Right atrium auricular region (tissue), 2 donors: Measurements from ENCODE around the gene ANKRD13D. TPM values are rescaled to one million over a fixed set of nuclear protein-coding genes. Genes with fewer than 3 reads are reported as not detected.
"Not testable (repeated sequence)": the region's sequence is repeated elsewhere in the genome, so short reads cannot be mapped to it uniquely, and the experiment has no call there.

Experiments
- DNase-seq: peaks from one replicate; pipeline ENCODE4 v3.0.0-alpha.2; 2019; ENCODE audit warnings: low spot score
- H3K27ac ChIP-seq, 2 donors: fragments of 200-600 bp; sonication (generic); 1 replicate in 1 of 2; 2 replicates in 1 of 2; pipeline ENCODE4 v1.5.1; 2016 to 2019
- H3K27me3 ChIP-seq, 2 donors: fragments of 200-600 bp; sonication (generic); one replicate each; pipeline versions ENCODE4 v1.5.1 to v1.6.0; 2017 to 2019
- H3K36me3 ChIP-seq: fragments of 200-600 bp; sonication (generic); one replicate; pipeline ENCODE4 v1.5.1; 2016
- H3K4me1 ChIP-seq, 2 donors: fragments of 200-600 bp; sonication (generic); one replicate each; pipeline versions ENCODE4 v1.5.1 to v1.6.0; 2017 to 2019
- H3K4me3 ChIP-seq, 2 donors: fragments of 200-600 bp; sonication (generic); 1 replicate in 1 of 2; 2 replicates in 1 of 2; pipeline ENCODE4 v1.5.1; 2017 to 2019; ENCODE audit warnings: mild to moderate bottlenecking in 1 of 2, moderate library complexity in 1 of 2
- H3K9me3 ChIP-seq, 2 donors: fragments of 200-600 bp; sonication (generic); one replicate each; pipeline ENCODE4 v1.5.1; 2019
- total RNA-seq, 2 donors: library from RNA; depleted of rRNA; stranded (reverse); fragments of >200 nt; gene quantifications; one replicate each; pipeline ENCODE4 v1.1.0, GENCODE V29; 2016
- TF ChIP-seq, protein P1 (sequence below), 2 donors: fragments of 200-600 bp; sonication (generic); IDR thresholded peaks; one replicate each; pipeline ENCODE4 v1.5.1; 2019; ENCODE audit warnings: antibody characterized with exemption in 2 of 2

Gene ANKRD13D
- total RNA-seq, 2 donors from 2014 or later, result 14.1 to 14.9 TPM

DNA sequence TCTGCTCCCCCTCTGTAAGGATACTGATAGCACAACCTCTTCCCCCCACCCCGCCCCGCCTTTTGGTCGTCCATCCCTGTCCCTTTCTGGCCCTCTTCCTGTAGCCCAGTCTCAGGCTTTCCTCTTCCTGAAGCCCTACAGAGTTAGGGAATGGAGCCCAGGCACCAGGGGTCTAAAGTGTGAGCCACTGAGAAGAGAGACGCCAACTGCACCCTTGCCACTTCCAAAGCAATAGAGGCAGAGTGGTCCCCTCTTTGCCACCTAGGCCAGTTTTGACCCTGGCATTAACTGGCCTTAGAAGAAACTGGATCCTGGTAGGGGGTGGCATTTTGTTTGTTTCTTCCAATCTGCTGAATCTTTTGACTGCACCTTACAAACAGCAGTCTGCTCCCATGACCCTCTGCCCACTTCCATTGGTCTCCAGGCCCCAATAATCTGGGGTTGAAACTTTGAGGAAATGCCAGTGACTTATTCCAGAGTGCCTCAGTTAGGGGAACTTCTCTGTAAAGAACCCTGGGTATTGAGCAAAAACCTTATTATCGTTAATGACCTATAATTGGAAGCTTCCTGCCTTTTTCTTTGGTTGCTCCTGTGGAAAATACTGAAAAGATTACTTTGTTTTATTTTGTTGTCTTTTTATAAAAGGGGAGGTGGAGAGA is 32.5 kb upstream of the ANKRD13D start:
- no peak overlapping the region for H3K4me3 ChIP-seq
- TF ChIP-seq, protein P1, sequence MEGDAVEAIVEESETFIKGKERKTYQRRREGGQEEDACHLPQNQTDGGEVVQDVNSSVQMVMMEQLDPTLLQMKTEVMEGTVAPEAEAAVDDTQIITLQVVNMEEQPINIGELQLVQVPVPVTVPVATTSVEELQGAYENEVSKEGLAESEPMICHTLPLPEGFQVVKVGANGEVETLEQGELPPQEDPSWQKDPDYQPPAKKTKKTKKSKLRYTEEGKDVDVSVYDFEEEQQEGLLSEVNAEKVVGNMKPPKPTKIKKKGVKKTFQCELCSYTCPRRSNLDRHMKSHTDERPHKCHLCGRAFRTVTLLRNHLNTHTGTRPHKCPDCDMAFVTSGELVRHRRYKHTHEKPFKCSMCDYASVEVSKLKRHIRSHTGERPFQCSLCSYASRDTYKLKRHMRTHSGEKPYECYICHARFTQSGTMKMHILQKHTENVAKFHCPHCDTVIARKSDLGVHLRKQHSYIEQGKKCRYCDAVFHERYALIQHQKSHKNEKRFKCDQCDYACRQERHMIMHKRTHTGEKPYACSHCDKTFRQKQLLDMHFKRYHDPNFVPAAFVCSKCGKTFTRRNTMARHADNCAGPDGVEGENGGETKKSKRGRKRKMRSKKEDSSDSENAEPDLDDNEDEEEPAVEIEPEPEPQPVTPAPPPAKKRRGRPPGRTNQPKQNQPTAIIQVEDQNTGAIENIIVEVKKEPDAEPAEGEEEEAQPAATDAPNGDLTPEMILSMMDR (IDR thresholded peaks at IDR 0.05), result no peak

DNA sequence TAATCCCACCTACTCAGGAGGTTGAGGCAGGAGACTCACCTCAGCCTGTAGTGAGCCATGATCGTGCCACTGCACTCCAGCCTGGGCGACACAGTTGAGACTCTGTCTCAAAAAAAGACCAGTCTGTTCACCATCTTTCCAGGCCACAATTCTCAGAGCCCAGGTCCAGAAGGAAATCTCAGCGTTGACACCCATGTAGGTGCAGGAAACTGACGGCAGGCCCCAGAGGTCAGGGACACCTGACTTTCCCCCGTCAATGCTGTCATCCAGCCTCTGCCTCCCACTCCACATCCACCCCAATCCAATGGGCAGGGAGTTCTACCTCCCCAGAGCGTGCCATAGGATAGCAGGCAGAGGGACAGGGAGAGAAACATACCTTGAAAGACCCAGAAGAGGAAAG is 28.7 kb upstream of the ANKRD13D start:
- TF ChIP-seq, protein P1 (IDR thresholded peaks at IDR 0.05), result no peak
- DNase-seq, result no peak
- Histone ChIP-seq H3K27ac (no peak overlapping the region), H3K9me3 (no peaks in the 10 kb centered on the region), H3K4me3 (no peak overlapping the region), H3K36me3 (peaks cover 11% of the 10 kb centered on the region), H3K27me3 (no peaks in the 10 kb centered on the region), H3K4me1 (peaks cover 0 to 25% of the 10 kb centered on the region in 2 donors)

More for the DNA sequence above, 32.5 kb upstream of the ANKRD13D start:
- H3K27me3 ChIP-seq, result no peaks in the 10 kb centered on the region
- DNase-seq, result no peak
- no peak overlapping the region for H3K27ac ChIP-seq
- H3K9me3 ChIP-seq, result no peaks in the 10 kb centered on the region
- peaks cover 0 to 7% of the 10 kb centered on the region in 2 donors for H3K4me1 ChIP-seq
- H3K36me3 ChIP-seq, result peaks cover 49% of the 10 kb centered on the region

DNA sequence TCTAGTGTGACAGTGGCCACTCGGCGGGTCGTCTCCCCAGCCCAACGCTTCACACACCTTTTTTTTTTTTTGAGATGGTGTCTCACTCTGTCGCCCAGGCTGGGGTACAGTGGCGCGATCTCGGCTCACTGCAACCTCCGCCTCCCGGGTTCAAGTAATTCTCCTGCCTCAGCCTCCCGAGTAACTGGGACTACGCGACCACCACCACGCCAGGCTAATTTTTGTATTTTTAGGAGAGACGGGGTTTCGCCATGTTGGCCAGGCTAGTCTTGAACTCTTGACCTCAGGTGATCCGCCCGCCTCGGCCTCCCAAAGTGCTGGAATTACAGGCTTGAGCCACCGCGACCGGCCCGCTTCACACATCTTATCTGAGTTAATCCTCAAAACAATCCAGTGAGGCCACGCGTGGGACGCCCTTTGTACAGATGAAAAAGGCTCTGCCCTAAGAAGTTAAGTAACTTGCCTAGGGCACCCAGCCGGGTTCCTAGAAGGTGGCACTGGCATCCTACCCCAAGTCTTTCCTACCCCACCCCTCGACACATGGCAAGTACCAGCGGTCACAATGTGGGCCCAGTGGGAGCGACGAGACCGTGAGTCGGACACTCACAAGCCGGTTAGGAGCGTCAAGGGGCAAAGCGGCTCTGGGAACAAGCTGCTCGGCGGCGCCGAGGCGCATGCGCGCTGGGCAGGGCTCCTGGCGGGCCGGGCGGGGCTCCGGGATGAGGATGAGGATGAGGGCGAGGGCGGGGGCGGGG is 28.0 kb upstream of the ANKRD13D start:
- H3K36me3 ChIP-seq, DNase-seq, H3K27ac ChIP-seq, H3K9me3 ChIP-seq, H3K27me3 ChIP-seq: not testable (repeated sequence)
- Histone ChIP-seq H3K4me3 (peak overlapping the region; percentile 14 to 37), H3K4me1 (peaks cover 0 to 30% of the 10 kb centered on the region in 2 donors)

DNA sequence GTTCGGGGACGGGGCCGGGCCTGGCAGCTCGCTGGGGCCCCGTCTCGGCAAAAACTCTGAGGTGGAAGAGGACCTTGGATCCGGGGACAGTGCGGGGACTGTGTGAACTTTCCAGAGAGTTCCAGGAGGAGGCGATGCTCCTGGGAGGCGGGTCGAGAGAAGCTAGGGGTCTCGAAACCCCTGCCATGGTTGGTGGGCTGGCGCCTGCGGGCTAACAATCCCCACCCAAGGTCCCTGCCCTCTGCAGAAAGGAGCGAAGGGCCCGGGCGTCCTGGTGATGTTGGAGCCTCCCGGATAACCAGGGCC is 27.5 kb upstream of the ANKRD13D start:
- Histone ChIP-seq H3K4me1 (peaks cover 0 to 30% of the 10 kb centered on the region in 2 donors), H3K4me3 (peak overlapping the region; percentile 14 to 37), H3K27me3 (no peaks in the 10 kb centered on the region), H3K27ac (no peak overlapping the region), H3K36me3 (no peaks in the 10 kb centered on the region), H3K9me3 (no peaks in the 10 kb centered on the region)
- DNase-seq, result no peak
- TF ChIP-seq, protein P1 (IDR thresholded peaks at IDR 0.05), result no peak

DNA sequence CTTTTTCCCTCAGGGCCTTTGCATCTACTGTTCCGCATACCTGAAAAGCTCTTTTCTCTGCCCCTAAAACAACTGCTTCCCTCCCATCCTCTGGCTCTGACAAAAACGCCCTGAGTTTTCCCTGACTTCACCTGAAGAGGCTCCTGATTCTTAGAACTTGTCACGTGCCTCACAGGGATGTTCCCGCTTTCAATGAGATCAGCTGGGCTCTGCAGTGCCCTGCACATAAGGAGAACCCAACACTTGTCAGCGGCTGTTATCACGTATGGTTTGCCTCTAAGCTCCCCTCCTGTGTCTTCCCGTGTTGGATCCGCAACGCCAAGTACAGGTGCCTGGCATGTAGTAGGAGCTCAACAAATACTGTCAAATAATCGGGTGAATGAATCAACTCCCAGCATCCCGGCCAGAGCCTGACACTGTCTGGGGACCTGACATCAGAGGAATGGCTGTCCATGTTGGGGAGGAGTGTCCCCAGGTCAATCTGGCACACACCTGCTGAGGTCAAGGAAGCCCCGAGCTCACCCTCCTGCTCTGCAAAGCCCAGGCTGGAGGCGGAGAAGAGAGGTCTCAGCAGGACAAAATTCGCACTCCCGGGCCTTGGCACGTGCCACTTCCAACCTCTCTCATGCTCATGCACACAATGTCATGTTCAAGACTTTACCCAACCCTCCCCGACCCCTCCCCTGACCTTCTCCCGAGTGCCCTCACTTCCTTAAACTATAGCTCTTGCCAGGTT is 27.0 kb upstream of the ANKRD13D start:
- Histone ChIP-seq H3K36me3 (no peaks in the 10 kb centered on the region), H3K4me1 (peaks cover 0 to 34% of the 10 kb centered on the region in 2 donors), H3K27ac (no peak overlapping the region), H3K27me3 (no peaks in the 10 kb centered on the region), H3K4me3 (peak overlapping the region in 1 of 2 donors; percentile 37), H3K9me3 (no peaks in the 10 kb centered on the region)
- no peak for DNase-seq
- TF ChIP-seq, protein P1 (IDR thresholded peaks at IDR 0.05), result no peak
